Measurements from ENCODE around the gene TMEM222.

The TMEM222 gene

GRCh38 chr1:27296773-27297291, 25.1 kb upstream of the TMEM222 start:
- Histone ChIP-seq H3K27ac (ENCODE audit: low read depth, low read length, severe bottlenecking) (no peak overlapping the region), H3K9me3 (ENCODE audit: control insufficient read depth, low read length) (no peaks in the 10 kb centered on the region), H3K4me1 (ENCODE audit: control insufficient read depth, insufficient read depth, low read length, poor library complexity, severe bottlenecking) (peaks cover 40% of the 10 kb centered on the region), H3K36me3 (ENCODE audit: control insufficient read depth, insufficient read depth, low read length) (peaks cover 45% of the 10 kb centered on the region), H3K4me3 (ENCODE audit: extremely low read depth, insufficient read depth, low read length, poor library complexity, severe bottlenecking) (no peak overlapping the region)
- WGBS, 2 experiments (ENCODE audit: insufficient coverage in 2 of 2) = 40 to 52% methylated on average over 5 to 8 of the region's 10 CpGs

GRCh38 chr1:27297903-27298302, 24.1 kb upstream of the TMEM222 start:
- WGBS, 2 experiments (ENCODE audit: insufficient coverage in 2 of 2) = 93 to 97% methylated on average over 3 of the region's 3 CpGs
- H3K27ac ChIP-seq (ENCODE audit: low read depth, low read length, severe bottlenecking) = no peak overlapping the region
- H3K36me3 ChIP-seq (ENCODE audit: control insufficient read depth, insufficient read depth, low read length) = peaks cover 44% of the 10 kb centered on the region
- H3K4me3 ChIP-seq (ENCODE audit: extremely low read depth, insufficient read depth, low read length, poor library complexity, severe bottlenecking) = no peak overlapping the region
- H3K4me1 ChIP-seq (ENCODE audit: control insufficient read depth, insufficient read depth, low read length, poor library complexity, severe bottlenecking) = peaks cover 42% of the 10 kb centered on the region
- no peaks in the 10 kb centered on the region for H3K9me3 ChIP-seq (ENCODE audit: control insufficient read depth, low read length)

GRCh38 chr1:27298632-27299384, 23.2 kb upstream of the TMEM222 start:
- Histone ChIP-seq H3K4me1 (ENCODE audit: control insufficient read depth, insufficient read depth, low read length, poor library complexity, severe bottlenecking) (peaks cover 42% of the 10 kb centered on the region), H3K9me3 (ENCODE audit: control insufficient read depth, low read length) (no peaks in the 10 kb centered on the region), H3K36me3 (ENCODE audit: control insufficient read depth, insufficient read depth, low read length) (peaks cover 40% of the 10 kb centered on the region), H3K27ac (ENCODE audit: low read depth, low read length, severe bottlenecking) (peak overlapping the region; percentile 91), H3K4me3 (ENCODE audit: extremely low read depth, insufficient read depth, low read length, poor library complexity, severe bottlenecking) (no peak overlapping the region)
- 84 to 95% methylated on average over 5 to 6 of the region's 8 CpGs for WGBS, 2 experiments (ENCODE audit: insufficient coverage in 2 of 2)

GRCh38 chr1:27299385-27300271, 22.3 kb upstream of the TMEM222 start:
- H3K36me3 ChIP-seq (ENCODE audit: control insufficient read depth, insufficient read depth, low read length) = peaks cover 32% of the 10 kb centered on the region
- no peak overlapping the region for H3K4me3 ChIP-seq (ENCODE audit: extremely low read depth, insufficient read depth, low read length, poor library complexity, severe bottlenecking)
- H3K9me3 ChIP-seq (ENCODE audit: control insufficient read depth, low read length) = no peaks in the 10 kb centered on the region
- H3K4me1 ChIP-seq (ENCODE audit: control insufficient read depth, insufficient read depth, low read length, poor library complexity, severe bottlenecking) = peaks cover 42% of the 10 kb centered on the region
- peak overlapping the region; percentile 91 for H3K27ac ChIP-seq (ENCODE audit: low read depth, low read length, severe bottlenecking)
- 38 to 41% methylated on average over 14 of the region's 14 CpGs for WGBS, 2 experiments (ENCODE audit: insufficient coverage in 2 of 2)

- Histone ChIP-seq H3K4me3 (ENCODE audit: extremely low read depth, insufficient read depth, low read length, poor library complexity, severe bottlenecking) (no peak overlapping the region), H3K4me1 (ENCODE audit: control insufficient read depth, insufficient read depth, low read length, poor library complexity, severe bottlenecking) (peaks cover 42% of the 10 kb centered on the region), H3K27ac (ENCODE audit: low read depth, low read length, severe bottlenecking) (peak overlapping the region; percentile 91), H3K36me3 (ENCODE audit: control insufficient read depth, insufficient read depth, low read length) (peaks cover 26% of the 10 kb centered on the region), H3K9me3 (ENCODE audit: control insufficient read depth, low read length) (no peaks in the 10 kb centered on the region)
- 5 to 21% methylated on average over 2 to 3 of the region's 5 CpGs for WGBS, 2 experiments (ENCODE audit: insufficient coverage in 2 of 2)
Observed at GRCh38 chr1:27300341-27301051, 21.5 kb upstream of the TMEM222 start.

- H3K4me3 ChIP-seq (ENCODE audit: extremely low read depth, insufficient read depth, low read length, poor library complexity, severe bottlenecking) = no peak overlapping the region
- H3K36me3 ChIP-seq (ENCODE audit: control insufficient read depth, insufficient read depth, low read length) = peaks cover 26% of the 10 kb centered on the region
- H3K27ac ChIP-seq (ENCODE audit: low read depth, low read length, severe bottlenecking) = peak overlapping the region; percentile 36
- H3K4me1 ChIP-seq (ENCODE audit: control insufficient read depth, insufficient read depth, low read length, poor library complexity, severe bottlenecking) = peaks cover 42% of the 10 kb centered on the region
- H3K9me3 ChIP-seq (ENCODE audit: control insufficient read depth, low read length) = no peaks in the 10 kb centered on the region
- 60 to 67% methylated on average over 3 to 8 of the region's 8 CpGs for WGBS, 2 experiments (ENCODE audit: insufficient coverage in 2 of 2)
Observed at GRCh38 chr1:27301052-27301422, 20.9 kb upstream of the TMEM222 start.

- 83 to 88% methylated on average over 4 to 9 of the region's 10 CpGs for WGBS, 2 experiments (ENCODE audit: insufficient coverage in 2 of 2)
- Histone ChIP-seq H3K4me3 (ENCODE audit: extremely low read depth, insufficient read depth, low read length, poor library complexity, severe bottlenecking) (no peak overlapping the region), H3K36me3 (ENCODE audit: control insufficient read depth, insufficient read depth, low read length) (peaks cover 26% of the 10 kb centered on the region), H3K27ac (ENCODE audit: low read depth, low read length, severe bottlenecking) (no peak overlapping the region), H3K4me1 (ENCODE audit: control insufficient read depth, insufficient read depth, low read length, poor library complexity, severe bottlenecking) (peaks cover 42% of the 10 kb centered on the region), H3K9me3 (ENCODE audit: control insufficient read depth, low read length) (no peaks in the 10 kb centered on the region)
Observed at GRCh38 chr1:27301582-27302199, 20.3 kb upstream of the TMEM222 start.

- Histone ChIP-seq H3K36me3 (ENCODE audit: control insufficient read depth, insufficient read depth, low read length) (peaks cover 19% of the 10 kb centered on the region), H3K4me3 (ENCODE audit: extremely low read depth, insufficient read depth, low read length, poor library complexity, severe bottlenecking) (no peak overlapping the region), H3K4me1 (ENCODE audit: control insufficient read depth, insufficient read depth, low read length, poor library complexity, severe bottlenecking) (peaks cover 48% of the 10 kb centered on the region), H3K9me3 (ENCODE audit: control insufficient read depth, low read length) (no peaks in the 10 kb centered on the region), H3K27ac (ENCODE audit: low read depth, low read length, severe bottlenecking) (no peak overlapping the region)
- 90 to 100% methylated on average over 1 to 2 of the region's 2 CpGs for WGBS, 2 experiments (ENCODE audit: insufficient coverage in 2 of 2)
Observed at GRCh38 chr1:27302612-27303011, 19.4 kb upstream of the TMEM222 start.

GRCh38 chr1:27303509-27303908, 18.5 kb upstream of the TMEM222 start:
- WGBS, 2 experiments (ENCODE audit: insufficient coverage in 2 of 2) = 91 to 96% methylated on average over 13 to 15 of the region's 15 CpGs
- H3K9me3 ChIP-seq (ENCODE audit: control insufficient read depth, low read length) = no peaks in the 10 kb centered on the region
- H3K4me1 ChIP-seq (ENCODE audit: control insufficient read depth, insufficient read depth, low read length, poor library complexity, severe bottlenecking) = peaks cover 41% of the 10 kb centered on the region
- no peak overlapping the region for H3K27ac ChIP-seq (ENCODE audit: low read depth, low read length, severe bottlenecking)
- peaks cover 11% of the 10 kb centered on the region for H3K36me3 ChIP-seq (ENCODE audit: control insufficient read depth, insufficient read depth, low read length)
- no peak overlapping the region for H3K4me3 ChIP-seq (ENCODE audit: extremely low read depth, insufficient read depth, low read length, poor library complexity, severe bottlenecking)

- WGBS, 2 experiments (ENCODE audit: insufficient coverage in 2 of 2) = 88 to 96% methylated on average over 9 to 11 of the region's 11 CpGs
- no peak overlapping the region for H3K4me3 ChIP-seq (ENCODE audit: extremely low read depth, insufficient read depth, low read length, poor library complexity, severe bottlenecking)
- H3K9me3 ChIP-seq (ENCODE audit: control insufficient read depth, low read length) = no peaks in the 10 kb centered on the region
- H3K4me1 ChIP-seq (ENCODE audit: control insufficient read depth, insufficient read depth, low read length, poor library complexity, severe bottlenecking) = peaks cover 19% of the 10 kb centered on the region
- H3K36me3 ChIP-seq (ENCODE audit: control insufficient read depth, insufficient read depth, low read length) = peaks cover 8% of the 10 kb centered on the region
- no peak overlapping the region for H3K27ac ChIP-seq (ENCODE audit: low read depth, low read length, severe bottlenecking)
Observed at GRCh38 chr1:27306071-27306470, 15.9 kb upstream of the TMEM222 start.
